Left cardiac atrium (tissue), 4 donors: ENCODE measurements around the gene TMX3. TPM values are rescaled to one million over a fixed set of nuclear protein-coding genes. Genes with fewer than 3 reads are reported as not detected.

Source experiments
- ATAC-seq, 2 donors: fragments of 200-7000 bp; cut with Tn5 transposase; one replicate each; pipeline ENCODE4 v1.9.1; 2020; ENCODE audit warnings: mild to moderate bottlenecking in 2 of 2, moderate library complexity in 2 of 2
- DNase-seq: peaks from one replicate; pipeline ENCODE4 v3.0.0-alpha.2; 2020
- intact Hi-C, 2 donors: fragments of 100-400 bp; cut with DNase I; formaldehyde crosslinking; loops; one replicate each; pipeline versions ENCODE4 v1.14.1 to v1.15.1; 2022 to 2023
- long read RNA-seq: library from polyadenylated mRNA; unstranded; transcript quantifications from one replicate; pipeline ENCODE4 v2.0.0, GENCODE V29; 2021
- total RNA-seq, 2 donors: library from RNA; stranded (reverse); fragmentation: NEBNext Ultra II Directional; extraction: Animal tissue kit (Norgen Biotek cat#: 25700); gene quantifications; one replicate each; pipeline ENCODE4 v1.2.1, GENCODE V29; 2021
- donor health status: DM: no; HTN: yes; CAD: no.
- donor health status: DM: no; HTN: yes; CAD: no; lungs with severe emphysema.
- donor health status: DM: yes; HTN: yes; CAD: no.
- donor health status: Dilated cardiomyopathy.

The TMX3 gene, protein sequence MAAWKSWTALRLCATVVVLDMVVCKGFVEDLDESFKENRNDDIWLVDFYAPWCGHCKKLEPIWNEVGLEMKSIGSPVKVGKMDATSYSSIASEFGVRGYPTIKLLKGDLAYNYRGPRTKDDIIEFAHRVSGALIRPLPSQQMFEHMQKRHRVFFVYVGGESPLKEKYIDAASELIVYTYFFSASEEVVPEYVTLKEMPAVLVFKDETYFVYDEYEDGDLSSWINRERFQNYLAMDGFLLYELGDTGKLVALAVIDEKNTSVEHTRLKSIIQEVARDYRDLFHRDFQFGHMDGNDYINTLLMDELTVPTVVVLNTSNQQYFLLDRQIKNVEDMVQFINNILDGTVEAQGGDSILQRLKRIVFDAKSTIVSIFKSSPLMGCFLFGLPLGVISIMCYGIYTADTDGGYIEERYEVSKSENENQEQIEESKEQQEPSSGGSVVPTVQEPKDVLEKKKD
- 10 to 100 TPM; 24.4 to 36.2 TPM for total RNA-seq
- long read RNA-seq, full-length matches to known transcripts = 55 of 62 reads
- long read RNA-seq, partial matches to known transcripts = 0 of 62 reads
- long read RNA-seq, other reads (novel, unspliced or antisense) = 7 of 62 reads

GRCh38 chr18:68714712-68715496, at the start of gene TMX3:
Gene TMX3, minus strand, starts transcription at chr18:68715108. Its CDS starts 127 bp downstream, at chr18:68714981.
- ATAC-seq (peak; percentile 100), DNase-seq (peak; percentile 95)
- intact Hi-C loops = no loop called here

DNA sequence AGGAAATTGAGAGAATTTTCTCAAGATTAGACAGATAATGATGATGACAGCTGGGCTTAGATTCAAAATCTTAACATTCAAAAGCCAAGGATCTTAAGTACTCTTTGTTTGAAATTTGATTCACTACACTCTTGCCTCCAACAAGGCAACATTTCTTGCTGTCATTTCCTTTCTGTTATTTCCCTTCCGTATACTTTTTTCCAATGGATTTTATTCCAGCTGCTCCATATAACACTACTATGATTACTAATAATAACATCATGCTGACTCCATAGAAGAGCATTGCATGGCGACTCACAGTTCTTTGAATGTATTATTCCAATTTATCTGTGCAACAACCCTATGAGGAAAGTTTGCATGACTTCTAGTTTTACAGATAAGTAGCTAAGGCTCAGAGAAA, 49.1 kb upstream of the TMX3 start:
- DNase-seq (no peak), ATAC-seq (no peak)
- intact Hi-C loops = no loop called here

GRCh38 chr18:68763083-68763482, 48.2 kb upstream of the TMX3 start:
- ATAC-seq = no peak
- DNase-seq = no peak

DNA sequence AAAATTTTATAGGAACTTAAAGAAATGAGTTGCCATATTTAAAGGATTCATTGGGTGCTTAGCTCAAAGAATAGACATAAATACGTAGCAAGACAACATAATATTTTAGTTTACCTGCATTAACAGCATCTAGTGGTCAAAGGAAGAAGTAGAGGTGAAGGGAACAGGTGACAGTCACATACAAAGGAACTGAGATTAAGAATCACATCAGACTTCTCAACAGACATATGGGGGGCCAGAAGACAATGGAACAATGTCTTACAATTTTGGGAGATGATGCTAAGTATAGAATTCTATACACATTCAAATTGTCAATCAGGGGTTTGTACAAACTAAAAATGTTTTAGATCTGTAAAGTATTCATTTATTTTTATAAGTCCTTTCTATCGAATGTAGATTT, 44.4 kb upstream of the TMX3 start:
- DNase-seq (no peak), ATAC-seq (no peak)
- intact Hi-C loops = no loop called here

More at GRCh38 chr18:68763083-68763482, 48.2 kb upstream of the TMX3 start:
- intact Hi-C loops = no loop called here

- no peak for DNase-seq
- intact Hi-C loops = no loop called here
- ATAC-seq = no peak
These were observed 42.2 kb upstream of the TMX3 start for GRCh38 chr18:68757126-68757525.

DNA sequence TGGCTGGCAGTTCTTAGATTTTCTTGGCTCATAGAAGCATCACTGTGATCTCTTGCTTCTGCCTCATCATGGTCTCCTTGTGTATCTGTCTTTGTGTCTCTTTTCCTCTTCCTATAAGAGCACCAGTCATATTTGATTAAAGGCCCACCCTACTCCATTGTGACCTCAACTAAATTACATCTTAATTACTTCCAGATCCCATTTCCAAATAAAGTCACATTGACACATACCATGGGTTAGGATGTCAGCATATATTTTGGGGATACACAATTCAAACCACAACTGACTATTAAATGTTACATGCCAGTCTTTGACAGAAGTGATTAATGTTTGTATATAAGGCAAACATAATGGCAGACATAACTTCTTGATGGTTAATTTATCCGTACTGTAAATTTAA, 27.3 kb upstream of the TMX3 start:
- ATAC-seq (no peak), DNase-seq (no peak)
- intact Hi-C loops = no loop called here

- no peak for DNase-seq
- intact Hi-C loops = no loop called here
- ATAC-seq = no peak
These were observed 26.1 kb upstream of the TMX3 start for GRCh38 chr18:68740966-68741365.

DNA sequence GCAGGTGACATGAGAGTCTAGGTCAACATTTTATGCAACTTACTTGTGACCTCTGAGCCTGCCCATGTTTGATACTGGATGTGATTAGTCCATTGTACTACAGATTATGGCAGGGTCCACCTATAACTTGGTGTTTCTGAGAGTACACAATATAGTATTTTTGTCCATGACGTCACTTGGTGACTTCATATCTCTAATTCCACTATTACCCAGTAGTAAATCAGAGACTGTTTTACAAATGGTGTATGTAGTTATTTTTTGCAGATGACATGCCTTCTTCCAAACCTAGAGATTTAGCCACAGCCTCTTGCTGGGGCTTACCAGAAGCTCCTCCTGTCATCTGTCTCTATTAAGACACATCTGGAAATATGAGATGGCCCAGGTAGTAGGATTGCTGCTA, 24.6 kb upstream of the TMX3 start:
- DNase-seq = no peak
- intact Hi-C loops = loop anchor here in 1 of 2 donors (10.0 kb wide), 1 partner anchor 1525 kb away; no protein-coding TSS in a partner anchor
- no peak for ATAC-seq

DNA sequence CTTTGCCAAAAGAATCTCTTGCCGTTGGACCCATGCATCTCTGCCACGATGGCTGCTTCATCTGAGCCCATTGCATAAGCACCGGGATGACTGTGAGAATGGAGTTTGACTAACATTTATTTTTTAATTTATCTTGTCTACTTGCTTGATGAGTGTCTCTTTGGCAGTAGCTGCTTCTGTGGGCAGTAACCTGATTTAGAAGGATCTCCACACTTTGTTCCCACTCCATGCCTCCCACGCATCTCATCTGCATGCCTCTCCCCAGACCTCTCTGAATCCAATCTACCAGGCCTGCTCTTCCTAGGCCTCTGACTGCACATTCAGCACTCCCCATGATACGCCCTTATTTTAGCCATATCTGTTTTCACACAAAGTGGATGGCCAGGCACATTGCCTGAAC, 23.7 kb upstream of the TMX3 start:
- DNase-seq (no peak), ATAC-seq (peak in 1 of 2 donors; percentile 80)
- intact Hi-C loops = loop anchor here in 1 of 2 donors (10.0 kb wide), 1 partner anchor 1524 kb away; no protein-coding TSS in a partner anchor

GRCh38 chr18:68735483-68736343, 20.8 kb upstream of the TMX3 start:
- DNase-seq = no peak
- ATAC-seq = peak; percentile 78 to 83
- intact Hi-C loops = loop anchor here in 1 of 2 donors (10.0 kb wide), 1 partner anchor 1521 kb away; no protein-coding TSS in a partner anchor

GRCh38 chr18:68734308-68734707, 19.4 kb upstream of the TMX3 start:
- intact Hi-C loops = loop anchor here in 1 of 2 donors (10.0 kb wide), 1 partner anchor 1520 kb away; no protein-coding TSS in a partner anchor
- DNase-seq (no peak), ATAC-seq (no peak)

DNA sequence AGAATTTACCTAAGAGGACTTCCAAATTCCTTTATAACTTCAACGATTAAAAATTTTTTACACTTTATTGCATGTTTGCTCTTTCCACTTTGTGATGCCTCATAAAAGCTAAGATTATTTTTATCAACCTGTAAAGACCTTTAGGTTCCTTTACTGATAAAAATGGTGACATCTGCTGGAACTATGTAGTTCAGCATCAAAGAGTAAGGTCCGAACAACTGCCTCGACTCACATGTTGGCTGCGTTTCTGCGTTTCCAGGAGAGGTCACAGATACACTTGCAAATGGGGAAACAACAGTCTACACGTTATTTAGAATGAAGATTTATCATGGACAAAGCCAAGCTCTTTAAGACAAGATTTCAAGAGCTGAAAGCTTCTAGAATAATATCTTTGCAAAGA, 18.8 kb upstream of the TMX3 start:
- ATAC-seq (no peak), DNase-seq (no peak)
- intact Hi-C loops = loop anchor here in 1 of 2 donors (10.0 kb wide), 1 partner anchor 1519 kb away; no protein-coding TSS in a partner anchor

DNA sequence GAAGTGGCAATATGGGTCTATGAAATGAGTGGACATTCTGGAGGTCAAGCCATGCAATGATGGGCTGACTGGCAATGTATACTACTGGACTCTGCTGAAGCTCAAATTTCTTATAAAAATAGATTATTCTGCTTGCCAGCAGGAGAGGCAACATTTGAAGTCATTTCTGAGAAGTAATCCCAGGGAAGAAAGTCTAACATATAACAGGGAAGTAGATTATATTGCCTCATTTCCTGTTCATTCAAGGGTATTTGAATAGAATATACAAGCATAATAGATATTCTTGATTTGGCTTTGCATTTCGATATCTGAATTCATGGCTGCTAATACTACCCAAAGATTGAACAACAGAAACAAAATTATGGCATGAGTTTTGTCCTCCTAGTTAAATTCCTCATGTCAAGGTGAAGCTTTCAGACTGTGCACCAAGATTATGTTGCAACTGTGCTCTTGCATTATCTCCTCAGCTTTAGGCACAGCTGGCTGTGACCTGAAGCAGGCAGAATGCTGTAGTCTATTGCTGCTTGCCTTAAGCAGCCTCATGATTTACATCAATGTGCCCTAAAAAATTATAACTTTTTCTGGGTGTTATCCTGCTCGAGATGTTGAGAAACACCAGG, 13.3 kb upstream of the TMX3 start:
- DNase-seq (no peak), ATAC-seq (no peak)
- intact Hi-C loops = no loop called here

- intact Hi-C loops = no loop called here
- ATAC-seq (no peak), DNase-seq (no peak)
These were observed 12.6 kb upstream of the TMX3 start for GRCh38 chr18:68727506-68727905.

GRCh38 chr18:68725346-68725745, 10.4 kb upstream of the TMX3 start:
- intact Hi-C loops = no loop called here
- ATAC-seq = no peak

GRCh38 chr18:68724021-68724420, 9.1 kb upstream of the TMX3 start:
- DNase-seq = no peak
- intact Hi-C loops = no loop called here
- ATAC-seq = no peak

More at GRCh38 chr18:68725346-68725745, 10.4 kb upstream of the TMX3 start:
- DNase-seq = no peak

GRCh38 chr18:68723539-68723938, 8.6 kb upstream of the TMX3 start:
- intact Hi-C loops = no loop called here

DNA sequence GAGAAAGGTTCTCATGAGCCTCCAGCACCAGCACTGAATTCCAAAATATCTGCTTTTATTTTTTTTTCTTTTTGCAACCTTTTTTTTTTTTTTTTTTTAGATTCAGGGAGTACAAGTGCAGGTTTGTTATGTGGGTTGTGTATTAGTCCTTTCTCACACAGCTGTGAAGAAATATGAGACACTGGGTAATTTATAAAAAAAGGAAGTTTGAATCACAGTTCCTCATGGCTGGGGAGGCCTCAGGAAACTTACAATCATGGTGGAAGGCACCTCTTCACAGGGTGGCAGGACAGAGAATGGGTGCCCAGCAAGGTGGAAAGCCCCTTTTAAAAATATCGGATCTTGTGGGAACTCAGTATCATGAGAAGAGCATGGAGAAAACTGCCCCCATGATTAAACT, 7.9 kb upstream of the TMX3 start:
- peak; percentile 23 to 38 for ATAC-seq
- DNase-seq = no peak
- intact Hi-C loops = no loop called here

More at GRCh38 chr18:68723539-68723938, 8.6 kb upstream of the TMX3 start:
- no peak for DNase-seq
- ATAC-seq = no peak
